ENCODE data around the gene FAM170A.

FAM170A gene, protein sequence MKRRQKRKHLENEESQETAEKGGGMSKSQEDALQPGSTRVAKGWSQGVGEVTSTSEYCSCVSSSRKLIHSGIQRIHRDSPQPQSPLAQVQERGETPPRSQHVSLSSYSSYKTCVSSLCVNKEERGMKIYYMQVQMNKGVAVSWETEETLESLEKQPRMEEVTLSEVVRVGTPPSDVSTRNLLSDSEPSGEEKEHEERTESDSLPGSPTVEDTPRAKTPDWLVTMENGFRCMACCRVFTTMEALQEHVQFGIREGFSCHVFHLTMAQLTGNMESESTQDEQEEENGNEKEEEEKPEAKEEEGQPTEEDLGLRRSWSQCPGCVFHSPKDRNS
- 0 reads per million in 3 experiments for total RNA-seq

DNA sequence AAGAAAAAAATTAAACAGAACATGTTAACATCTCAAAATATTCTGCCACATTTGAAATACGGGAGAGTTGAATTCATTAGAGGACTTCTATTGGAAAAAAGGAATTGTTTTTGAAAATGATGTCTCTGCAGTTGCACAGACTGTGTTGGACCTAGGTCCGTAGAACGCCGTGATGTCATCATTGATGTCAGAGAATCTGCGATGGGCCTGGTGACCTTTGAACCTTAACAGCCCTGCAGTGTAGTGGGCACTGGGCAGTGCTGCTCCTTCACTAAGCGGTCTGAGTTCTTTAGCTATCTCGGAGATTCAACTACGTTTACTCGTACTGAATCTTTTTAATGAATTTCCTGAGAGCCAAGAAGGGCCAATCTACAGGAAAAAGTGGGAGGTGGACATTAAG lies at the start of gene FAM170A:
Gene FAM170A (plus strand): TSS at position 220 of the 400 bp plus-strand sequence. CDS start 211 bp downstream, outside the sequence.
- no peak for DNase-seq

GRCh38 chr5:119582987-119583386 lies 46.4 kb upstream of the FAM170A start:
- no peak for DNase-seq

GRCh38 chr5:119583684-119584083 lies 45.7 kb upstream of the FAM170A start:
- no peak for DNase-seq

DNA sequence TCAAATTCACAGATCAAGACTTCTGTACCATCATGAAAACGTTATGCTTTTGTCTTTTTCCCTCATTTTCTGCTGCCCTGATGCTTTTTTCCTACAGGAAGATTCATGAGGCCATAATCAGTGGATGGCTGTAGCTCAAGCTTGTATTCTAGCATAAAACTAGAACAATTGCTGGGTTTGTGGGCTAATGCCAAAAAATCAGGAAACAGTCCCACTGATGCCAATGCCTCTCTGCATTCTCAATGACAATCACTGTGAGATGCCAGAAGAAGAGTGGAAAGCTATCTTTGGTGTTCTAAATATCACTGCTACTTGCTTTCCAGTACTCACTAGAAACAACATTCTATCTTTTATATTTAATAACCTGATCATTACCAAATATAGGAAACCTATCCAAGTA lies 33.3 kb upstream of the FAM170A start:
- no peak for DNase-seq

DNA sequence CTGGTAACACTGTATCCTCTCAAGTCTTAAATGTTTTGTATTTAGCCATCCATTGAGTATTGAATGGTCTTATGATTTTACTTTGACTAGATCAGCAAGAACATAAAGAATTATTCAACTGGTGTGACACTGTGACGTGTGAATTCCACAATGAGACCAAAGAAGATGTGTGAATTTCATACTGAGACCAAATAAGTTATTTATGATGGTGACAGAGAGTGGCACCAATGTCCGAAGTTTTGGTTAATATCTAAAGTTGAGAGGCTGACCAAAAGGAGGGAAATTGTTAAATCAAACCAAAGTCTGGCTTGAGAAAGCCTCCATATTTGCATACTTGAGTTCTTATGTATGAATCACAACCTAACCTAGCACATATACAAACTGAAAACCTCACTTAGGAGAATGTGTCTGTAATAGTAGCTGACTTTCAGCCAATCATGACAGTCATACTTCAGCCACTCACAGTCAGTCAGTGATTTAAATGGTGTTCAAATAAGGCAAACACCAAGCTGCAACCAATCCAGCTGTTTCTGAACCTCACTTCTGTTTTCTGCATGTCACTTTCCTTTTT lies 31.5 kb upstream of the FAM170A start:
- DNase-seq = no peak

DNA sequence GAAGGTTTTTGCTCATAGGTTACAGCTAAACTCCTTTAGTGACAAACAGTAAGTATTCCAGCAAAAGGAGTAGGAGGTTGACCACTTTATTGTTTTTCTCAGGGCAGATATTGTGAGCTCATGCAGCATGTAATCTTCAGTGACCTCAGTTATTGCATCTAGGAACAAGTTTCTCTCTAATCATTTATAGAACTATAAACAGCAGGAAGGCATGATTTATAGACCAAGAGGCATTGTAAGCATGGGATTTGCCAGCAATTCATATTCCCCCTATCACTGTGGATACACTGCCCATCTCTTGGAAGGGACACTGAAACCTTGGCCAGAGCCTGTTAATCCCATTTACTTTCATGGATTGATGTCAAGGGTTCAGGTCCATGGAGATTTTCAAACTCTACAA lies 15.4 kb upstream of the FAM170A start:
- no peak for DNase-seq

DNA sequence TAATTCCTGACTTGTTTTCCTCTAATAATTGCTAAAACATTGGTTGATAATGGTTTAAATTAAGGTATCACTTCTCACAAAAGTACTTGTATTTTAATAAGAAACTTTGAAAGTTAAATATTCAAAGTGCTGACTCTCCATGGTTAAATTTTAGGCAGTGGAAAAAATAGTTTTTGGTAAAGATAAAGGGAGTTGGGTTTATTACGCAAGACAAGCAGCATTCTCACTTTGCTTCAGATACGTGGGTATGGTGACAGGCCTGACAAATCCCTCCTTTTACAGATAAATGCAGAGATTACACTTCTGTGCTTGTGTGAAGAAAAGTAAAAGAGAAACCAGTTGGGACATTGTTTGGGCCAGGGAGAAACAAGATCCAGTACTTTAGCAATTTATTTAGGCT lies 14.5 kb upstream of the FAM170A start:
- DNase-seq = no peak

- DNase-seq = no peak
Observed at GRCh38 chr5:119626086-119626485, 3.3 kb upstream of the FAM170A start.

GRCh38 chr5:119630752-119631440 lies 1.5 kb downstream of the FAM170A start:
- DNase-seq = no peak

DNA sequence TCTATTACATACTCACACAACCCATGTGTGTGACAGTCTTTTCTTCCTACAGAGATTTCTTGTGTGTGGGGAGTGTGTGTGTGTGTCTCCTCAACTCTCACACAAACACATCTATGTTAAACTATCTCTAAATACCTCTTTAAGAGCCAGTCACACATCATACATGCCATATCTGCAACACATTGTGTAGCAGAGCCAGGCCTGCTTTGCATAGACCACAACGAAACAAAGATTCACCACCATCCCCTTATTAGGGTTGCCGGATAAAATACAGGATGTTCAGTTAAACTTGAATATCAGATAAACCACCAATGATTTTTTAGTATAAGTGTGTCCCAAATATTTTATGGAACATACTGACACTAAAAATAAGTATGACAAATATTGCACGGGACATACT lies 2.3 kb downstream of the FAM170A start:
- DNase-seq = no peak

DNA sequence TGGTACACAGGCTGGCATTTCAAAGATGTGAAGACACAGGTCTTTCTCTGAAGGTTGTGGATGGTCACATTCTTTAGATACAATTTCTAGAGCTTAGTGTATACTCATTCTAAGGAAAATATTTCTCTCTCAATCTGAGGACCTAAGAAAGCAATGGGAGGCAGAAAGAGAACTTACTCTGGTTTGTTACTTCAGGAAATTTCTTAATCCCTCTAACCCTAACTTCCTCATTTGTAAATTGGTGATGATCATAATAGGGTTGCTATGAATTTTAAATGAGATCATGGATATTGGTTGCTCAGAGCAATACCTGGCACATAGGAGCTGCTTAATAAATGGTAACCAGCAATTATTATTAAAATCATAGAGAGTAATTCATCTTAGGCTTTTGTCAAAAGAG lies 22.1 kb downstream of the FAM170A start:
- DNase-seq = no peak

GRCh38 chr5:119655061-119655460 lies 25.7 kb downstream of the FAM170A start:
- no peak for DNase-seq

DNA sequence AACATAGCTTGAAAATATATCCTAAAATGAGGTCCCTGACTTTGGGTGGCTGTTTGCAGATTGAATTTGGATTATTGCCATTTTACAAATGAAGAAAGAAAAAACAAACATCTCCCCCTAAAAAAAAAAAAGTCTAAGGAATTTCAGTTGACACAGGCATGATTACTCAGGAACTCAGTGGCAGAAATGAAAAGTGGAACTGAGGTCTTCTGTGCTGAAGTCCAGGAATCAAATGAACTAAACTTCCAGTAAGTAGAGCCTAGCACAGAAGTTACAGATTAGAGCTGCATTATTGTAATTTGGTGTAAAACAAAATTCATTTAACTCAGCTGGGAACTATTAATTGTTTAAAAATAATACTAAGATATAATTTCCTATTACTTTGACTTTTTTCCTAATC lies 26.7 kb downstream of the FAM170A start:
- no peak for DNase-seq

DNA sequence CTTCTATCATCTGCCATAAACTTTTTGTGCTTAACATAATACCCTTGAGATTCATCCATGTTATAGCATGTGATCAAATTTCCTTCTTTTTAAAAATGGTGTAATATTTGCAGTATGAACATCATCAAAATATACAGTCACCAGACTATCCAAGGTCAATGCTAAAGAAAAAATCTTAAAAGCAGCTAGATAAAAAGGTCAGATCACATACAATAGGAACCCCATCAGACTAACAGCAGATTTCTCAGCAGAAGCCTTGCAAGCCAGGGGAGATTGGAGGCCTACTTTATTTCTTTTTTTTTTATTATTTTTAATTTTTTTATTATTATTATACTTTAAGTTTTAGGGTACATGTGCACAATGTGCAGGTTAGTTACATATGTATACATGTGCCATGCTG lies 37.2 kb downstream of the FAM170A start:
- DNase-seq = no peak

GRCh38 chr5:119678351-119679028 lies 49.1 kb downstream of the FAM170A start:
- no peak for DNase-seq

- no peak for DNase-seq
Observed at GRCh38 chr5:119680080-119680479, 50.7 kb downstream of the FAM170A start.

GRCh38 chr5:119681734-119682133 lies 52.4 kb downstream of the FAM170A start:
- DNase-seq = no peak

DNA sequence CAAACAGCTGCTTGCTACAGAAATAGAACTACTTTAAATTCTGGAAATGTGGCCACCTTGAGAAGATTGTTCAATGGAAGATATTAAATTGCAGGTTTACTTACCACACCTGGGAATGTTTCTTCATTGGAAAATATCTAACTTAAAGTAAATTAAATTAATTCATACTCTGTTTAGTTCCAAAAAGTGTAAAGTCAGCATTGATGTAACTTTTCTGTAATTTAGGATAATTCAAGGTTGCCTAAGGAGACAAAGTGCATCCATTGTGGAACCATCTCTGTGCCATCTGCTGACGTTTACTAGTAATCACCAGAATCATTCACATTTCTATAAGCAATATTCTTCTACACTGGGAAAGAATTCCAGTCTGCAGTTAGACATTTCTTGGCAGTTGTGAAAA lies 53.0 kb downstream of the FAM170A start:
- no peak for DNase-seq

Data from central memory CD4-positive, alpha-beta T cell (primary cell).